SU-DHL-6 (cell line): Measurements from ENCODE around the gene CECR2.
"Not testable (repeated sequence)": the region's sequence is repeated elsewhere in the genome, so short reads cannot be mapped to it uniquely, and the experiment has no call there.

ENCODE experiments used
- H2AFZ ChIP-seq: fragments of 200-600 bp; sonication (generic); 2 replicates; pipeline ENCODE4 v1.6.1; 2014; ENCODE audit warnings: low read depth, mild to moderate bottlenecking, moderate library complexity, mixed read lengths, antibody characterized with exemption, low read length; ENCODE audit not compliant: severe bottlenecking
- H3F3A ChIP-seq: fragments of 200-600 bp; shearing (Covaris generic); 2 replicates; pipeline ENCODE4 v1.6.0; 2016; ENCODE audit warnings: antibody characterized with exemption, mild to moderate bottlenecking; ENCODE audit not compliant: insufficient read depth
- H3K27ac ChIP-seq: fragments of 200-600 bp; sonication (generic); 2 replicates; pipeline ENCODE4 v1.5.1; 2016; ENCODE audit warnings: low read depth, mild to moderate bottlenecking, low read length, moderate library complexity, mixed read lengths
- H3K27me3 ChIP-seq: fragments of 200-600 bp; sonication (generic), shearing (Covaris generic); 2 replicates; pipeline ENCODE4 v1.6.0; 2014; ENCODE audit warnings: mild to moderate bottlenecking, low read length
- H3K36me3 ChIP-seq: fragments of 200-600 bp; sonication (generic); 2 replicates; pipeline ENCODE4 v1.6.1; 2014; ENCODE audit warnings: mild to moderate bottlenecking, low read length, mixed read lengths
- H3K4me2 ChIP-seq: fragments of 300-600, 200-600 bp; shearing (Covaris generic), sonication (generic); 2 replicates; pipeline ENCODE4 v1.6.0; 2014; ENCODE audit warnings: low read length, low read depth, mild to moderate bottlenecking; ENCODE audit not compliant: poor library complexity, severe bottlenecking
- H3K4me3 ChIP-seq: fragments of 200-600 bp; sonication (generic); 2 replicates; pipeline ENCODE4 v1.5.1; 2014; ENCODE audit warnings: antibody characterized with exemption, low read length, mild to moderate bottlenecking, mixed read lengths; ENCODE audit not compliant: insufficient read depth, poor library complexity, severe bottlenecking
- H3K79me2 ChIP-seq: fragments of 200-600 bp; sonication (generic); 2 replicates; pipeline ENCODE4 v1.6.1; 2014; ENCODE audit warnings: mild to moderate bottlenecking, low read length, moderate library complexity; ENCODE audit not compliant: insufficient read depth
- H3K9ac ChIP-seq: fragments of 200-600 bp; sonication (generic); 2 replicates; pipeline ENCODE4 v1.7.0; 2014; ENCODE audit warnings: mild to moderate bottlenecking, low read length
- H3K9me2 ChIP-seq: fragments of 200-600 bp; sonication (generic); replicated peaks from 2 replicates; pipeline ENCODE4 v1.6.1; 2014; ENCODE audit warnings: low read length; ENCODE audit not compliant: insufficient read depth
- H3K9me3 ChIP-seq: fragments of 200-600 bp; sonication (generic); 2 replicates; pipeline ENCODE4 v1.6.1; 2014; ENCODE audit warnings: low read length, mixed read lengths; ENCODE audit not compliant: insufficient read depth
- H4K20me1 ChIP-seq: fragments of 200-600 bp; sonication (generic); 2 replicates; pipeline ENCODE4 v1.6.1; 2014; ENCODE audit warnings: low read depth, mild to moderate bottlenecking, antibody characterized with exemption, low read length, moderate library complexity, mixed read lengths
- EZH2phosphoT487 ChIP-seq: fragments of 200-600 bp; sonication (generic), shearing (Covaris generic); conservative IDR thresholded peaks from 2 replicates; pipeline ENCODE4 v1.6.1; 2018; ENCODE audit warnings: mild to moderate bottlenecking, antibody characterized with exemption, low read length, moderate library complexity, mixed read lengths
- TF ChIP-seq, protein P1 (sequence below): fragments of 200-600 bp; sonication (generic); IDR thresholded peaks from one replicate; pipeline ENCODE4 v1.5.1; 2017; ENCODE audit warnings: antibody characterized with exemption, mild to moderate bottlenecking, low read length, moderate library complexity; ENCODE audit not compliant: insufficient read depth, poor library complexity, severe bottlenecking

CECR2 gene

GRCh38 chr22:17562906-17563870 lies 193.9 kb downstream of the CECR2 start, which contains the start of gene SLC25A18:
SLC25A18 (plus strand) TSS chr22:17563498; CDS start chr22:17579945, 16,447 bp downstream.
- Histone ChIP-seq H3K9me3 (no peaks in the 10 kb centered on the region), H2AFZ (no peak within 1 kb of the TSS), H3K36me3 (no peaks in the 10 kb centered on the region), H3K27ac (no peak within 1 kb of the TSS), H3K27me3 (no peaks in the 10 kb centered on the region), H3K9me2 (no peaks in the 10 kb centered on the region), H3K9ac (no peak within 1 kb of the TSS), H3K79me2 (no peaks in the 10 kb centered on the region), H3K4me2 (no peak within 1 kb of the TSS), H3F3A (no peaks in the 10 kb centered on the region), H3K4me3 (no peak within 1 kb of the TSS), H4K20me1 (no peaks in the 10 kb centered on the region)
- TF ChIP-seq EZH2phosphoT487, result no peak
- TF ChIP-seq, protein P1, sequence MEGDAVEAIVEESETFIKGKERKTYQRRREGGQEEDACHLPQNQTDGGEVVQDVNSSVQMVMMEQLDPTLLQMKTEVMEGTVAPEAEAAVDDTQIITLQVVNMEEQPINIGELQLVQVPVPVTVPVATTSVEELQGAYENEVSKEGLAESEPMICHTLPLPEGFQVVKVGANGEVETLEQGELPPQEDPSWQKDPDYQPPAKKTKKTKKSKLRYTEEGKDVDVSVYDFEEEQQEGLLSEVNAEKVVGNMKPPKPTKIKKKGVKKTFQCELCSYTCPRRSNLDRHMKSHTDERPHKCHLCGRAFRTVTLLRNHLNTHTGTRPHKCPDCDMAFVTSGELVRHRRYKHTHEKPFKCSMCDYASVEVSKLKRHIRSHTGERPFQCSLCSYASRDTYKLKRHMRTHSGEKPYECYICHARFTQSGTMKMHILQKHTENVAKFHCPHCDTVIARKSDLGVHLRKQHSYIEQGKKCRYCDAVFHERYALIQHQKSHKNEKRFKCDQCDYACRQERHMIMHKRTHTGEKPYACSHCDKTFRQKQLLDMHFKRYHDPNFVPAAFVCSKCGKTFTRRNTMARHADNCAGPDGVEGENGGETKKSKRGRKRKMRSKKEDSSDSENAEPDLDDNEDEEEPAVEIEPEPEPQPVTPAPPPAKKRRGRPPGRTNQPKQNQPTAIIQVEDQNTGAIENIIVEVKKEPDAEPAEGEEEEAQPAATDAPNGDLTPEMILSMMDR, result no peak

DNA sequence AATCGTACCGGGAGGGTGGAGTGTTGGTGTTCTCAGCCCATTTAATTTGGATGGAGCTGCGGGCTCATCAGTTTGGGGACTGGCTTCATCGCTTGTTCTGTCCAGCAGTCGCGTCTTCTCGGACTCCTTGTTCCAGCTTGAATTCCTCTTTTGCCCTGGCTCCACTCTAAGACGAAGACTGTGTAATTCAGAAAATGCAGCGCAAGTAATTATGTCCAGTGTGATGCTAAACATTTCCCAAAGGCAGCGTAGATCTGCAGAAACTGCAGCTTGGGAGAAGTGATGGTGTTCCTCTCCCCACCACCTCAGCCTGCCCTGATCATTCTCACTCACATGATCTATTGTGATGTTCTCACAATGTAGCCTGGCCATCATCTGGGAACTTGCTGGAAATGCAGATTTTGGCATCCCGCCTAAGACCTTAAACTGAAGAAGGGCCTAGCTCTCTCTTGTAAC lies 194.7 kb downstream of the CECR2 start:
- H3F3A ChIP-seq, result no peaks in the 10 kb centered on the region
- no peak for TF ChIP-seq EZH2phosphoT487
- TF ChIP-seq, protein P1, result no peak
- no peaks in the 10 kb centered on the region for H4K20me1 ChIP-seq
- H3K4me3 ChIP-seq, result no peak overlapping the region
- no peak overlapping the region for H3K4me2 ChIP-seq
- H3K79me2 ChIP-seq, result no peaks in the 10 kb centered on the region
- no peaks in the 10 kb centered on the region for H3K9me2 ChIP-seq
- no peak overlapping the region for H2AFZ ChIP-seq
- no peaks in the 10 kb centered on the region for H3K9me3 ChIP-seq
- H3K27me3 ChIP-seq, result no peaks in the 10 kb centered on the region
- H3K27ac ChIP-seq, result no peak overlapping the region
- H3K36me3 ChIP-seq, result no peaks in the 10 kb centered on the region
- H3K9ac ChIP-seq, result no peak overlapping the region

GRCh38 chr22:17566016-17566687 lies 196.9 kb downstream of the CECR2 start:
- not testable (repeated sequence) for H3K27ac ChIP-seq, H3K27me3 ChIP-seq, H4K20me1 ChIP-seq, H3K9ac ChIP-seq, H3K79me2 ChIP-seq, H3K4me2 ChIP-seq, H2AFZ ChIP-seq, H3F3A ChIP-seq, H3K36me3 ChIP-seq, H3K4me3 ChIP-seq, H3K9me2 ChIP-seq, H3K9me3 ChIP-seq

DNA sequence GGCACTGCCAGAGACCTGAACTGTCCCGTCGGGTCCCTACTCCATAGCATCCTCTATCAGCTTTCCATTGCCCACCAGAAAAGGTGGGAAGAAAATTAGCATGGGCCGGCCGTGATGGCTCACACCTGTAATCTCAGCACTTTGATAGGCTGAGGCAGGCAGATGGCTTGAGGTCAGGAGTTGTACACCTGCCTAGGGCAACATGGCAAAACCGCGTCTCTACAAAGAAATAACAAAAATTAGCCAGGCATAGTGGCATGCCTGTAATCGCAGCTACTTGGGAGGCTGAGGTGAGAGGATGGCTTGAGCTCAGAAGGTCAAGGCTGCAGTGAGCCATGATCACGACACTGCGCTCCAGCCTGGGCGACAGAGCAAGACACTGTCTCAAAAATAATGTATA lies 197.5 kb downstream of the CECR2 start:
- TF ChIP-seq EZH2phosphoT487, result no peak
- TF ChIP-seq, protein P1, result no peak
- no peaks in the 10 kb centered on the region for H3K27me3 ChIP-seq
- H3K4me3 ChIP-seq, result no peak overlapping the region
- no peaks in the 10 kb centered on the region for H3F3A ChIP-seq
- no peak overlapping the region for H2AFZ ChIP-seq
- H3K4me2 ChIP-seq, result no peak overlapping the region
- no peak overlapping the region for H3K27ac ChIP-seq
- H3K9ac ChIP-seq, result no peak overlapping the region
- H3K9me2 ChIP-seq, result no peaks in the 10 kb centered on the region
- no peaks in the 10 kb centered on the region for H4K20me1 ChIP-seq
- H3K79me2 ChIP-seq, result no peaks in the 10 kb centered on the region
- H3K9me3 ChIP-seq, result no peaks in the 10 kb centered on the region
- no peaks in the 10 kb centered on the region for H3K36me3 ChIP-seq
